HG03378 (cell line): ENCODE data around the gene AHI1.

Source experiments
- ATAC-seq: cut with Tn5 transposase; IDR thresholded peaks from one replicate; pipeline ENCODE4 v1.9.1; 2021; ENCODE audit warnings: mild to moderate bottlenecking, moderate library complexity; ENCODE audit not compliant: unreplicated experiment

The AHI1 gene

DNA sequence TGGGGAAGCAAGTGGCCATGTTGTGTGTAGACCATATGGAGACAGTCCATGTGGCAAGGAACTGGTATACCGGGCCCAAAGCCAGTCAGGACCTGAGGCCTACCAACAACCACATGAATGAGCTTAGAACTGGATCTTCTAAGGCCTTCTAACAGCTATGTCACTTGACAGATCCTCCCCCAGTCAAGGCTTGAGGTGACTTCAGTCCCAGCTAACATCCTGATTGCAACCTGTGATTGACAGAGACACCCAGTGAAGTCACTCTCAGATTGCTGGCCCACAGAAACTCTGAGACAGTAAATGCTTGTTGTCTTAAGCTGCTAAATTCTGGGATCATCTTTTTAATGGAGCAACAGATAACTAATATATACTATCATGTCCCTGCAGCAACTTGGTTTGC, 32.9 kb downstream of the AHI1 start:
- peak; percentile 75 for ATAC-seq

DNA sequence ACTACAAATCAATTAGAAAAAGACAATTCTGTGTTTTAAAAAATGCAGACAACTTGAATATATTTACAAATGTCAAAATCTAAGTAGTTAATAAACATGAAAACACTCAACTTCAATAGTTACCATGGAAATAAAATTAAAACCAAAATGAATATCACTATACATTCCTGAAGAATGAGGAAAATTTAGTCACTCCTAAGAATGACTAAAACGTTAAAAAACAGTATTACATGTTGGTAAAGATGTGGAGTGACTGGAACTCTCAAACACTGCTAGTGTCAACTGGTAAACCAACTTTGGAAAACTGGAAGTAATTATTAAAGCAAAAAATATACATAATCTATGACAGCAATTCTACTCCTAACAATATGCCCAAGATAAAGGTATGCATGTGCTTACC, 36.3 kb downstream of the AHI1 start:
- ATAC-seq: no peak

DNA sequence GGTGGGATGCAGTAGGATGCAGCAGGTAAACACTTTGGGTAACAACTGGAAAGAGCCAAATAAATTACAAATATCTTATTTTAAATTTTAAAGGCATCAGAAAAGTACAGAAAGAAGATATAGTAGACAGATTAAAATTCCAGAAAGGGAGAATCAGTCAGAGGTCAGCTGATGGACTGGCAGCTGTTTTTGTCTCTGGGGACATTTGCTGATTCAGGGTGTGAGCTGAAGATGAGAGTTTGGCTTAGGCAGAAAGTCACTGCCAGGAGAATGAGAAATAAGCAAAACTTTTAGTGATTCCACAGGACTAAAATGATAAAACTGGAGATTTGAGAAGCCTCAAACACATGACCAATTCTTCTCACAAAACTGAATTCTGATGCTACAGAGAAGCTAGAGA, 39.5 kb downstream of the AHI1 start:
- ATAC-seq: no peak

DNA sequence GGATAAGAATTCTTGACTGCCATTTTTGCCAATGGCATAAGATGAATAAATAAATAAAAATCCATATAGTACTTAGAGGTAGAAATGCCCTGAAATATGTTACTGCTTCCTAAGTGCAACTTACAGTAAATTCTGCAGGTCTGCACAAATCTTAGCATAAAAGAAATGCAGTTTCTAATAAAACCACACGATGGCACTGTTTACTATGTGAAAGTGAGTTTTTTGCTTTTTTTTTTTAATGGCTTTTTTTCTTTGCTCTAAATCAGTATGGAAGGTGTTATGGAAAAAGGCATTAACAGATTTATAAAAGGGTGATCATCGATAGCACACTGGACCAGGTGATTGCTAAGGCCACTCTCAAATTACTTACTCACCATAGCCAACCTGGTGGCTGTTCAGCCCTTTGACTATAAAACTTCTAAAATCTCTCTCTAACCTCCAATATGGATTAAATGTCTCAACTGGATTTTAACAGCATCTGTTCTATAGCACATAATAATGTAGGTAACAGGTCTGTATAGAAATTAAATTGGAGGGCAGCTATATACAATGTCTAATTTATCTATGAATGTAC, 45.8 kb downstream of the AHI1 start:
- ATAC-seq: no peak

DNA sequence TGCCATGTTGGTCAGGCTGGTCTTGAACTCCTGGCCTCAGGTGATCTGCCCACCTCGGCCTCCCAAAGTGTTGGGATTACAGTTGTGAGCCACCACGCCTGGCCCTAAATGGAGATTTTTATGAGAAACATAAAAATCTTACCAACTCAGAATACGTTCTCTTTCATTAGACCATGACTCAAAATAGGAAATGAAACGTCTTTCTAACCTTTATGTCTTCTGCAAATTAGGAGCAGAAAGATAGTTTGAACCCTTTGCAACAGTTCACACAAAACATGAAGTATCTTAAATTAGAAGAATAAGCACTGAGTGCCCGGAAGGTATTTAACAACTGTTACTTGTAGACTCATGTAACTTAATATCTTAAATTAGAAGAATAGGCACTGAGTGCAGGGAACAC, 48.3 kb downstream of the AHI1 start:
- peak; percentile 64 for ATAC-seq

DNA sequence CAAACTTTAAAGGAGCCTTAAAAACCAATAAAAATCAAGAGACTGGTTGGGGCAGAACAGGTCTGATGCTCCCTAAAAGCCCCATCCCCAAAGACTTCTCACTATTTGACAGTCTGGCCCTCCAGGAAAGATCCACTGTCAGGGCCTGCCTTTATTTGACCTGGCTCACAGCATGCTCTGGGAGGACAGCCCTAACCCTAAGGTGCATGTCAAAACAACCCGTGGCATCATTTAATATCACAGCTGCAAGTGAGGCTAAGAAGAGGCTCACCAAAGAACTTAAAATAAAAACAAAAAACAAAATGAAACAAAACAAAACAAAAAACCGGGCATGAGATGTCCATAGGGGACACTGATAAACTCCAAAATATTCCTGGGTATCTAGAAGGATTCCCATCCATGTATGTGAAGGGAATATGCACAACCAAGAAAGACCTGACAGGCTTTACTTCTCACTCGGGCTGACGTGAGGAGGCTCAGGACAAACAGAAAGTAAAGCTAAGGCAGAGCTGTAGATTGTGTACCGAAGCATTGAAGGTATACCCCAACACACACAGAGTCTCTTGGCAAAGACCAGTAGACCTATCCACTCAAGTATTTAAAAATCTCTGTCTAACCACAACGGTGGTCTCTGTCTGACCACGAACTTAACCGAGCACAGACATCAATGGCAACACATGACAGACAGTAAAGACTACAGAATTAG, 57.3 kb downstream of the AHI1 start:
- ATAC-seq: no peak

DNA sequence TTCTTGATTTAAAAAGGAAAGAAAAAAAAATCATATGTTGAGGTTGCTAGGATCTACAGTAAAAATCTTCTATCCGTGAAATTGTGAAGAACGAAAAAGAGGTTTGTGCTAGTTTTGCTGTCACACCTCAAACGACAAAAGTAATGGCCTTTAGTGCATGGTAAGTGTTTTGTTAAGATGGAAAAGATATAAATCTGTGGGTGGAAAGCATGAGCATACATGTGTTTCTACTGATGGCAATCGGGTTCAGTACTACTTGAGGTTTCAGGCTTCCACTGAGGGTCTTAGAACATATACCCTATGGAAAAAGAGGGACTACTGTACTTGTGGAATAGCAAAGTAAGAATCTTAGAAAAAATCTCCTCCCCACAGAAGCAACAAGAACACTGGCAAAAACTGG, 58.0 kb downstream of the AHI1 start:
- no peak for ATAC-seq

DNA sequence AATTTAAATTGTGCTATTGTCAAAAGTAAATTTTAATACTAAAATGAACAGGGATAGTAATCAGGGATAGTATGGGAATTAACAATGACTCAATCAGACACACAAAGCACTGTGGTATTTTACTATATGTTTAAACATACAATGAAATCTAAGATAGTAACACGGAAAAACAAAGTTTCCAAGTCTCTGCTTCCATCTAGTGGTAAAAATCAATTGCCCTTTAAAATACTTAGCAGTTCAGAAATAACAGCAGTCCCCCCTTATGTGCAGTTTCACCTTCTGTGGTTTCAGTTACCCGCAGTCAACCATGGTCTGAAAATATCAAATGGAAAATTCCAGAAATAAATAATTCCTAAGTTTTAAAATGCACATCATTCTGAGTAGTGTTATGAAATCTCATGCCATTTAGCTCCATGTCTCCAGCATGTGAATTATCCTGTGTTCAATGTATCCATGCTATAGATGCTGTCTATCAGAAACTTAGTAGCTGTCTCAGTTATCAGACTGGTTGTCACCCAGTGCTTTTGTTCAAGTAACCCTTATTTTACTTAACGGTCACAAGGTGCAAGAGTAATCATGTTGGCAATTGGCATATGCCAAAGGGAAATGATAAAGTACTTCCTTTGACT, 58.5 kb downstream of the AHI1 start:
- peak; percentile 54 for ATAC-seq

DNA sequence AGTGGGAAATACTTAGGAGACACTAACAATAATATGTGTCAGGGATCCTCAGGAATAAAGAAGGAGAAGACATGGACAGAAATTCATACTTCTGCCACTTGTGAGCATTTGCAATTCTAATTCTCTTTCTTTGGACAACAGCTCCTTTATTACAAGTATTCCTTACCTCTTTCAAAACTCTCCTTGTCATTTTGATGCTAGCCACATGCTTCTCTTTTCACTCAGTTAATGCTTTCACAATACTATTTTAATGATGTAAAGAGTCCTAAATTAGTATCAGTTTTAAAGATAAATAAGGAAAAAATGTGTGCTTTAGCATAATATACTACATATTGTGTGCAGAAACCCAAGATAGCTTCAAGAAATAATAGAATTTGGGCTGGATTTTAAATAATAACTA, 62.5 kb downstream of the AHI1 start:
- no peak for ATAC-seq

DNA sequence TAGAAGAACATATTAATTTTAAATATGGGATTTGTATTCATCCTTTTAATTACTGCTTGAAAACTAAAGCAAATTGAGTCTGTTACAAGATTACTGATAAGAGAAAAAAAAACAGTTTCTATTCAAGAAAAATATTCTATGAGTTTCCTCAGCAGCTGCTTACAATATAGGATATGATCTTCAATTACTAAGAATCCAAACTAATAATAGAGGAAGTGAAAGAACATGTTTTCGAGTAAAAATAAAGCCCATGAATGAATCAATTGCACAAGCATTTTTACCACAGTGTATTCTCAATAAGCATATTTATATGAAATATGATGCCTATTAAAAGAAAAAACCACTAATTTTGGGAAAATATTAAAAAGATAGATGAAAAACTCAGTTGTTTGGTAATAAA, 63.4 kb downstream of the AHI1 start:
- no peak for ATAC-seq

DNA sequence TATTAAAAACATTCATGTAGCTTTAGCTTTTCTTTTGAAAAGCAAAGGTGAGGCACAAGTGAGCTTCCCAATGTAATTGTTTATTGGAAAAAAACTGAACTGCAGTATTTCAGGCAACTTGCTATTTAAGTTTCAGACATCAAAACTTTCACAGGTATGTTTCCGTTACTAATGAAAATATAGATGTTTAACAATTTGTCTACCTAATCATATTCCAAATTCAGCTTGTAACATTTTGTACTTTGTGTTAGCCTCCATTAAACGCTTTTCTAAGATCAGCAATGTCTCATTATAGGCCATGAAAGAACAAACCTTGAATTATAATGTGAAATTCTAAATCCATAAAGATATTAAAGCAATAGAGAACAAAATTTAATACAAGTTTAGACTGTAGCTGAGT, 69.5 kb downstream of the AHI1 start:
- ATAC-seq: no peak

DNA sequence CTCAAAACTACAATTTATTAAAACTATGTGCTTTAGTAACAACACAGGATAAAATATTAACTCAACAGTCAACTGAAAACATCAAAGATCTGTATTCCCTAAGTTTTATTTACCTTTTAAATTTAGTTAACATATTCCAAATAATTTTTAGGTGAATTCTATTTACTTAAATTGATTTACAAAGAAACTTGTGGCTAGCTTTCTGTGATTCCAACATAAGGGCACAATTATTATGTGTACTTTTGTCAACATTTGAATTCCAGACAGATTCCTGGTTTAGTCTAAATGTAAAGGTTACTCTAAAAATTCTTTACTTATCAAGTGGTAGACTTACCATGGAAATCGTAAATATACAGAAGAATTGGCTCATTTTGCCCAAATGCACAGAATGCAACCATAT, 70.7 kb downstream of the AHI1 start:
- ATAC-seq: no peak

DNA sequence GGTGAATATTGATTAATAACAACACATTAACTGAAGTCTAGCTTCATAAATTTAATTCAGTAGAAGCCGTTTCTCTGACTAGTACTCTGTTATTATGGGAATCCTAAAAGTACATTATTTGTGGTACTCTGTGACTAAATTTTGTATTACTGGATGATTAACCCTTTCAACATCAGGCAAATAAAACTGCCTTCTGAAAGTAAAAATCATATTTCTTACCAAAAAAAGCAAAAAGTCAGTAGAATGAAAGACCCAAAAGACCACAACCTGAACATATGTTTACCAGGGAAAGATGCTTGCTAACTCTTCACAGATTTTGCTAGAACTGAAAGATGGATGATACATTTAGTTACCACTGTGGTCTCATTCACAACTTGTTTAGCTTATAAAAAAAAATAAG, 73.2 kb downstream of the AHI1 start:
- ATAC-seq: no peak

DNA sequence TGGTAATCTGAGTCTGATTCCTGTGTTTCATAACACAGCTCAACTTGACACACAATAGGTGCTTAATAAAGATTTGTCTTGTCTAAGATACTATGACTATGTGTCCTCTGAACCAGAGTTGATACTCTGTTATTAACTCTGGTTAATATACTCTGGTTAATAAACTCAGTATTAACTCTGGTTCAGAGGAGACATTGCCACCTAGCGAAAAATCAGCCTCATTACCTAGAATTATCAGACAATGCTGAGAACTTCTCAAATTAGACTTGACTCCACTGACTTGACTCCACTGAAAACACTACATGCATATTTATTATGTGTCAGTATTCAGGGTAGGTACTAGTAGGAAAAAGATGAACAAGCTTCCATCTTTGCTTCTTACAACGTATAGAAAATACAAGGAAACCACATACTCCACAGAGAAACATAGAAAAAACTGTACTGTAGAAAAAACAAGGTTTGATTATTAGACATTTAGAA, 73.9 kb downstream of the AHI1 start:
- peak; percentile 88 for ATAC-seq

DNA sequence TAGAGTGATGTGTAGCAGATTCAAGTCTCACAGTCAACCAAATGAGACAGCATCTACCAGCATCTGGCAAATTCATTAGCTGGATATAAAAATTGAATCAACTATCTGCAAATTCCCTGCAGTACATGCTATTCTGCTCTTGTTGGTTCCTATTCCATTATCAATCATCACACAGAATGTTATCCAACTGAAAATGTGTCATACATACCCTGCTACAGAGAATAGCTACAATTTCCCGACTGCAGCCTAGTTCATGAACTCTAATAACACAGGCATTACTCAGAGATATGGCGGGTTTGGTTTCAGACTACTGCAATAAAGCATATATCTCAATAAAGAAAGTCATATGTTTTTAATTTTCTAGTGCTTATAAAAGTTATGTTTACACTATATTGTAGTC, 78.4 kb downstream of the AHI1 start:
- no peak for ATAC-seq

DNA sequence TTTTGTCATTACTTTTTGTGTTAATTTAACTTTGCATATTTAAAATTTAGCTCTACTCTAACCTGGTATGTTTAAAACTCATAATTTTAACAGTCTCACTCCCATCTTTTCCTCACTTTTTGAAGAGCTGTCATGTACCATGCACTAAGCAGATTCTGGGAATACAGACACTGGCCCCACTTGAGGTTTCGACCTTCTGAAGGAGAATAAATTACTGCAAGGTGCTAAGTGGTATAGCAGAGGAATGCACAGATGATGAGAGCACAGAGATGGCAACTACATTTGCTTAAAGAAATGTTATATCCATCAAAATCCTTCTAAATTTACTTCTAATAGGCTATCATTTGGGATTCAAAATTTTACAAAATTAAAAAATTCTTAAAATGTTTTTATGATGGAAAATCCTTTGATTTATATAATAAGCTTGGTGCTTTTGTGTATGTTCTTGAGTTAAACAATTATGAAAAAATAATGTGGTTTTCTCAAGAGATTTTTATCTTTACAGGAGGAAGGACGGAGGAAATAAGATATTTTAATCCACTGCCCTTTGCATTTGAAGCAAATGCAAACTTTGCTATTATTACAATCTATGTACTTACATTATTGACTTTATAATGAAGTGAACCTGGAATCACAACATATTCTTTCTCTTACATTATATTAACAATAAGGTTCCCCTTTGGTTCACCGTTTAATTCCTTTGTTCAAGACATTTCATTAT, 79.3 kb downstream of the AHI1 start:
- no peak for ATAC-seq

DNA sequence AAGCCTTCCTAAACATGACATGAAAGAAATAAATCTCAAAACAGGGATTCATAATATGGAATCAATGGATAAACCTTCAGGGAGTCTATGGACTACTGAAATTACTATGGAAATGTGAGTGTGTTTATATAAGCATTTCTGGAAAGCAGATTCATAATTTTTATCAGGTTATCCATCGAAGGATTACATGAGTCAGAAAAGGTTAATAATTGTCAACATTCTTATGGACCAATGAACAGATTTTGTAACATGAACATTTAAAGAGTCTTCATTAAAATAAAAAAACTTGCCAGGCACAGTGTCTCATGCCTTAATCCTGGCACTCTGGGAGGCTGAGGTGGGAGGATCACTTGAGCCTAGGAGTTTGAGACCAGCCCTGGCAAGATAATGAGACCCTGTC, 84.8 kb downstream of the AHI1 start:
- ATAC-seq: no peak

DNA sequence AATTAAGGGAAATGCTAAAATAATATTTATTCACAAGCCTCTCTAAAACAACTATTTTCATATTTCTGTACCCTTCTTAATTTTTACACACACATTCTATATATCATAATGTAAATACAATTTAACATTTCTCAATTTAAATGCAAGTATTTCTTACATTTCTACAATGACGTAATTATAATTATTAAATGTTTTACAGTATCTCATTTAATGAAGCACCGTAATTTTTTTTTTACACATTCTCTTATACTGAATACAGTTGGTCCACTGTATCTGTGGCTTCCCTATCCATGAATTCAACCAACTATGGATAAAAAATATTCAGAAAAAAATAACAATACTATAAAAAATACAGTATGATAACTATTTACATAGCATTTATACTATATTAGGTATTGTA, 85.7 kb downstream of the AHI1 start:
- ATAC-seq: no peak

DNA sequence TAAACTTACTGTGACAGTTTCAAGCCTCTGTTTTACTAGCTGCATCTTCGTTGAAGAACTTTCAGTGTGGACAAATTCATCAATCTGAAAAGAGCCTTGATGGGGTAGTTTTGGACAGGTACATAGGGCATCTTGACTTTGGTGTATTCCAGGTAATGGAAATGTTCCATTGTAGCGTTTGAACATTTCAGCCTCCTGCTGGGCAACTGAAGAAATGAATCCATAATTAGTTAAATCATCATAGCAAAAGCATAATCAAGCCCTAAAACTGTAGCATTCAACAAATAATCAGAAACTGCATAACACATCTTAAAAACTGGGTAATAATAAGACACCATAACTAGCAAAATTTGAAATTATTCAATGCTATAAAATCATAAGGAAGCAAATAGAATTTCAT, 86.2 kb downstream of the AHI1 start:
- ATAC-seq: no peak

DNA sequence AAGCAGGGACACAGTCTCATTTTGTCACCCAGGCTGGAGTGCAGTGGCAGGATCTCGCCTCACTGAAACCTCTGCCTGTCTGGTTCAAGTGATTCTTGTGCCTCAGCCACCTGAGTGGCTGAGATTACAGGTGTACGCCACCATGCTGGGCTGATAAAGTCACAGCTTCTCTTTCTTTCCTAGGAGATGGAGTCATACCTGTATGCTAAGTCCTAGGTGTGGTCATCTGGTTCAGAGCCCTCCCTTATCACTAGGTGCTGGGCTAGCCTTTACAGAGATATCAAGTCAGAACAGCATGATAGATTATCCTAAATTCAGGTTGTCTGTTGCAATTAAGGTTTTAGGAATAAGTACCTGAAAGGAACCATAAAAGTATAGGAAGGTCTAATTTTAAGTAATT, 86.7 kb downstream of the AHI1 start:
- ATAC-seq: no peak

DNA sequence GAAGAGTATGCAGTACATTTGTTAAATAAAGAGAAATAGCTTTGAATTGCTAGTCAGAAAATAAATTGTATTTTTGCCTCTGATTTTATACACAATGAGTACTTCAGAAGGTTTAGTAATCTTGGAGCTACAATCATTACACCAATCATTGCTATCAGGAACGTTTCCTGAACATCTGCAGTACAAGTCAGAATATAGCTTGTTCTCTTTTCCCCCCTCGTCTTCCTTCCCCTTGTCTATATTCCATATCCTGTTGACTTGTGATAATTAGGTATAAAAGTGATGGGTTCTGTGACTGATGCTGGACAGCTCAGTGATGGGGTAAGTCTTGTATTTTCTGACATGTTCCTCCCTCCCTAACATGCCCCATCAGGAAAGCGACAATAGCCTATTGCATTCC, 94.0 kb downstream of the AHI1 start:
- no peak for ATAC-seq

DNA sequence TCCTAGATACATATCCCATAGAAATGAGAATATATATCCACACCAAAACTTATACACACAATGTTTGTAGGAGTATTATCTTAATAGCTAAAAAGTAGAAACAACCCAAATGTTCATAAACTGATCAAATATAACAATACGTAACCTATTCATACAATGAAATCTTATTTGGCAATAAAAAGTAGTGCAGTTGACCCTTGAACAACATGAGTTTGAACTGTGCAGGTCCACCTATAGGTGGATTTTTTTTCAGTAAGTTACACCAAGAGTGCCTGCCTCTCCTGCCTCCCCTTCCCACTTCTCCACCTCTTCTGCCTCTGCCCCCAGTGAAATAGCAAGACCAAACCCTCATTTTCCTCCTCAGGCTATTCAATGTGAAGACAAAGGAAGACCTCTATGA, 95.2 kb downstream of the AHI1 start:
- ATAC-seq: no peak
